ENCODE measurements around the gene MOB3B.
"Not testable (repeated sequence)": the region's sequence is repeated elsewhere in the genome, so short reads cannot be mapped to it uniquely, and the experiment has no call there.

MOB3B gene

GRCh38 chr9:27518006-27518405 lies 11.6 kb downstream of the MOB3B start:
- no peak for DNase-seq (ENCODE audit: low read depth)

- no peak for DNase-seq (ENCODE audit: low read depth)
Measured at GRCh38 chr9:27514551-27514950, 15.1 kb downstream of the MOB3B start.

- no peak for DNase-seq (ENCODE audit: low read depth)
Measured at GRCh38 chr9:27511771-27512170, 17.8 kb downstream of the MOB3B start.

GRCh38 chr9:27510780-27511179 lies 18.8 kb downstream of the MOB3B start:
- DNase-seq (ENCODE audit: low read depth) = no peak

GRCh38 chr9:27506981-27507380 lies 22.6 kb downstream of the MOB3B start:
- DNase-seq (ENCODE audit: low read depth) = no peak

- DNase-seq (ENCODE audit: low read depth) = no peak
Measured at GRCh38 chr9:27505744-27506161, 23.9 kb downstream of the MOB3B start.

- no peak for DNase-seq (ENCODE audit: low read depth)
Measured at GRCh38 chr9:27504259-27504658, 25.4 kb downstream of the MOB3B start.

- DNase-seq (ENCODE audit: low read depth) = no peak
Measured at GRCh38 chr9:27503623-27504022, 26.0 kb downstream of the MOB3B start.

GRCh38 chr9:27500902-27501301 lies 28.7 kb downstream of the MOB3B start:
- not testable (repeated sequence) for DNase-seq (ENCODE audit: low read depth)

- DNase-seq (ENCODE audit: low read depth) = no peak
Measured at GRCh38 chr9:27499451-27499850, 30.2 kb downstream of the MOB3B start.

- DNase-seq (ENCODE audit: low read depth) = no peak
Measured at GRCh38 chr9:27497883-27498417, 31.7 kb downstream of the MOB3B start.

- DNase-seq (ENCODE audit: low read depth) = no peak
Measured at GRCh38 chr9:27496135-27496504, 33.5 kb downstream of the MOB3B start.

- DNase-seq (ENCODE audit: low read depth) = no peak
Measured at GRCh38 chr9:27495480-27496134, 34.0 kb downstream of the MOB3B start.

- no peak for DNase-seq (ENCODE audit: low read depth)
Measured at GRCh38 chr9:27491154-27491553, 38.5 kb downstream of the MOB3B start.

GRCh38 chr9:27489087-27489876 lies 40.3 kb downstream of the MOB3B start:
- DNase-seq (ENCODE audit: low read depth) = no peak

- no peak for DNase-seq (ENCODE audit: low read depth)
Measured at GRCh38 chr9:27487927-27488326, 41.7 kb downstream of the MOB3B start.

- no peak for DNase-seq (ENCODE audit: low read depth)
Measured at GRCh38 chr9:27487128-27487640, 42.4 kb downstream of the MOB3B start.

- no peak for DNase-seq (ENCODE audit: low read depth)
Measured at GRCh38 chr9:27485158-27485557, 44.5 kb downstream of the MOB3B start.

- no peak for DNase-seq (ENCODE audit: low read depth)
Measured at GRCh38 chr9:27483576-27483975, 46.0 kb downstream of the MOB3B start.

- no peak for DNase-seq (ENCODE audit: low read depth)
Measured at GRCh38 chr9:27482709-27483108, 46.9 kb downstream of the MOB3B start.

GRCh38 chr9:27478322-27478721 lies 51.3 kb downstream of the MOB3B start:
- DNase-seq (ENCODE audit: low read depth) = no peak

- DNase-seq (ENCODE audit: low read depth) = no peak
Measured at GRCh38 chr9:27476870-27477515, 52.6 kb downstream of the MOB3B start.

All from stimulated activated CD8-positive, alpha-beta memory T cell treated with anti-CD3 and anti-CD28 coated beads, Interleukin-15, amount 100 ng/mL, for 1 hour (primary cell).